KG1 (cell line): ENCODE results near the gene NKTR.

ENCODE experiments used
- DNase-seq: peaks from one replicate; lab custom pipeline; 2025; lab: John Stamatoyannopoulos, UW

NKTR gene

DNA sequence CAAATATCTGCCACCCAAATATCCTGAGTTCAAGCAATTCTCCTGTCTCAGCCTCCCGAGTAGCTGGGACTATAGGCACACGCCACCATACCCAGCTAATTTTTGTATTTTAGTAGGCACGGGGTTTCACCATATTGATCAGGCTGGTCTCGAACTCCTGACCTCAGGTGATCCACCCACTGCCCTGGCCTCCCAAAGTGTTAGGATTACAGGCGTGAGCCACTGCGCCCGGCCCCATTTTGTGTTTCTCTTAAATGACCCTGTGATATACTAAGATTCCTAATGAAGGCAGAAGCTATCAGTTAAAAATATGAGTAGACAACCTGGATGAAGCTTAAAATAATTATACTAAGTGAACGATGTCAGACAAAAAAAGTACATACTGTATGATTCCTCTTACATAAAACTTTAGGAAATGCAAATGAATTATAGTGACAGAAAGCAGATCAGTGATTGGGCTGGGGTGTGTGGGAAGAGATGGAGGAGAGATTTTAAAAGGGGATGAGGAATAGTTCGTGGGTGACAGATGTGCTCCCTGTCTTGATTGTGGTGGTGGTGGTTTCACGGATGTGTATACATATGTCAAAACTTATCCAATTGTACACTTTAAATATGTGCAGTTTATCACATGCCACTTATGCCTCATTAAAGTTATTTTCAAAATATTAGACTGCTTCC is 81.0 kb downstream of the NKTR start:
- DNase-seq, result no peak

DNA sequence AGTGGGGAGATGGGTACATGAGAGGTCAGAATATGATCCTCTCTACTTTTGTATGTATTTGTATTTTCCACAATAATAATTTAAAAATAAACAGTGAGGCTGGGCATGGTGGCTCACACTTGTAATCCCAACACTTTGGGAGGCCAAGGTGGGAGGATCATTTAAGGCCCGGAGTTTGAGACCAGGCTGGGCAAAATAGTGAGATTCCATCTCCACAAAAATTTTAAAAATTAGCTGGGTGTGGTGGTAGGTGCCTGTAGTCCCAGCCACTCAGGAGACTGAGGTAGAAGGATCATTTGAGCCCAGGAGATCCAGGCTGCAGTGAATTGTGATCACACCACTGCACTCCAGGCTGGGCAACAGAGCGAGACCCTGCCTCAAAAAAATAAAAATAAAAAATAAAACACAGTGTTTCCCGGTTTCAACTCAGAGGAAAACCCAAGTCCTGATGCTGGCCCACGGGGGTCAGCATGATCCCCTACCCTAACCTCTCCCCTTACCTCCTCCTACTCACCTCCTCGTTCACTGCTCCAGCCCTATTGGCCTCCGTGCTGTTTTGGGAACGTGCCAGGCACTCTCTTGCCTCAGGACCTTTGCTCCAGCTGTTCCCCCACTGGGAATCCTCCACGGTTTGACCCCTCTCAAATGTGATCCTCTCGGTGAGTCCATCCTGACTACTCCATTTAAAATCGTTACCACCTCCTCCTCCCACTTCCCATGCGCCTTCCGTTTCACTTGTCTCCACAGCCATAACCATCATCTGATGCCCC is 82.0 kb downstream of the NKTR start:
- DNase-seq, result no peak

DNA sequence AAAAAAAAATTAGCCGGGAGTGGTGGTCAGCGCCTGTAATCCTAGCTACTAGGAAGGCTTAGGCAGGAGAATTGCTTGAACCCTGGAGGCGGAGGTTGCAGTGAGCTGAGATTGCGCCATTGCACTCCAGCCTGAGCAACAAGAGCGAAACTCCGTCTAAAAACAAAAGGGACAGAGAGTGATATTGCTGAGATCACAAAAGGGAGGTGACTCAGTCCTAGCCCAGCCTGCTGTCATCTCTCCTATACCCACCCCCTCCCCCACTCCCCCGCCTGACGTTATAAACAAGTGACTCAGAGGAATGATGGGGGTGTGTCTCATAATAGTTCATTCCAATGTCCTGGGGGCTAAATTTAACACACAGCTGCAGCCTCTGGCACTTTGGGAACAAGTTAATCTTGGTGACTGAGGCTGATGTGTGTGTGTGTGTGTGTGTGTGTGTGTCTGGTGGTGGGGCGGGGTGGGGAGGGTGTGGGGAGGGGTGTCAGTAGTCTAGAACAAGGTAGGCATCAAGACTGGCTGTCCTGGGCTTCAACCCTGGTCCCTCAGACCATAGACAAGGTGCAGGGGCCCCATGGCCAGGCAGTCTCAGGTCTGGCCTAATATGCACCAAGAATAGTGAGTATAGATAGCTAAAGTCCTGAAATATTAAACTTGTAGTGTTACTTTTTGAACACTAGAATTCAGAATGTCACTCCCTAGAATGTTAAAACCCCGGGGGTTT is 83.6 kb downstream of the NKTR start:
- DNase-seq, result no peak

DNA sequence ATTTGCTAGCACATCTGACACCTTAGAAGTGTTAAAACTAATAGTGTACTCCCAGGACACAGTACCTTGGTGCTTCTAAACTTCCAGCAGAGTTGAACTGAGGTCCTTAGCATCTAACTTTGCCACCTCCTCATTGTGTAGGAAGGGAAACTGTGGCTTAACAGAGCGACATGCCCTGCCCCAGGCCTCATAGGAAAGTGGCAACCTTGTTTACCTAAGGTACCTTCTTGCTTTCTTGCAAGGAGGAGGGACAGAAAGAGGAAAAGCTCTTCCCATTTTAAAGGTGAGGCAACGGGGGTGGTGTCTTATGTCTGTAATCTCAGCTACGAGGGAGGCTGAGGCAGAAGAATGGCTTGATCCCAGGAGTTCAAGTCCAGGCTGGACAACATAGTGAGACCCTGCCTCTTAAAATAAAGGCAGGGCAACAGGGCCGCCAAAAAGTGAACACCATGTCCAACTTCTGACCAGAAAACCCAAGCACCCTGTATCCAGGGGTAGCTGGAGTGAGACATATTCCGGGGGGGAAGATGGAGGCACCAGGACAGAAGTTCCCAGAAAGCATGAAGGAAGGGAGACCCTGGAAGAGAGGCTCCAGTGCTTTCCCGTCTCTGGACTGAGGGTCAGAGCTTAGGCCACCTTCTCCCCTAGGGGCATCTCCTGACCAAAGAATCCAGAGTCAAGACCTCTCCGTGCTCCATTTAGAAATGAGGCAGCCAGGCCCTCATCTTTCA is 84.3 kb downstream of the NKTR start:
- DNase-seq, result no peak

DNA sequence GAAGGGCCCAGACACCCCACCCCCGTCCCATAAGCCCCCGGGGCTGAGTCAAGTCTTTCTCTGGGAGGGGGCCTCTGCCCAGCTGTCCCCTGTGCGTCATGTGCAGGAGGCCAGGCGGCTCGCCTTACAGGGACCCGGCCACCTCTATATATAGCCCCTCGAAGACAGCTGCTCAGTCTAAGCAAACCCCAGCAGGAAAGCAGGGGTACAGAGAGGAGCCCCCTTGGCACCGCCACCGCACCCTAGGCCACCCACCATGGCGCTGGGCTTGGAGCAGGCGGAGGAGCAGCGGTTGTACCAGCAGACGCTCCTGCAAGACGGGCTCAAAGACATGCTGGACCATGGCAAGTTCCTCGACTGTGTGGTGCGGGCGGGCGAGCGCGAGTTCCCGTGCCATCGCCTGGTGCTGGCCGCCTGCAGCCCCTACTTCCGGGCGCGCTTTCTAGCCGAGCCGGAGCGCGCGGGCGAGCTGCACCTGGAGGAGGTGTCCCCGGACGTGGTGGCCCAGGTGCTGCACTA is 84.9 kb downstream of the NKTR start, which contains the start of gene KLHL40:
Gene KLHL40 (plus strand): TSS at position 175 of the 519 bp plus-strand sequence. CDS start 82 bp downstream, at position 257.
- DNase-seq, result no peak

DNA sequence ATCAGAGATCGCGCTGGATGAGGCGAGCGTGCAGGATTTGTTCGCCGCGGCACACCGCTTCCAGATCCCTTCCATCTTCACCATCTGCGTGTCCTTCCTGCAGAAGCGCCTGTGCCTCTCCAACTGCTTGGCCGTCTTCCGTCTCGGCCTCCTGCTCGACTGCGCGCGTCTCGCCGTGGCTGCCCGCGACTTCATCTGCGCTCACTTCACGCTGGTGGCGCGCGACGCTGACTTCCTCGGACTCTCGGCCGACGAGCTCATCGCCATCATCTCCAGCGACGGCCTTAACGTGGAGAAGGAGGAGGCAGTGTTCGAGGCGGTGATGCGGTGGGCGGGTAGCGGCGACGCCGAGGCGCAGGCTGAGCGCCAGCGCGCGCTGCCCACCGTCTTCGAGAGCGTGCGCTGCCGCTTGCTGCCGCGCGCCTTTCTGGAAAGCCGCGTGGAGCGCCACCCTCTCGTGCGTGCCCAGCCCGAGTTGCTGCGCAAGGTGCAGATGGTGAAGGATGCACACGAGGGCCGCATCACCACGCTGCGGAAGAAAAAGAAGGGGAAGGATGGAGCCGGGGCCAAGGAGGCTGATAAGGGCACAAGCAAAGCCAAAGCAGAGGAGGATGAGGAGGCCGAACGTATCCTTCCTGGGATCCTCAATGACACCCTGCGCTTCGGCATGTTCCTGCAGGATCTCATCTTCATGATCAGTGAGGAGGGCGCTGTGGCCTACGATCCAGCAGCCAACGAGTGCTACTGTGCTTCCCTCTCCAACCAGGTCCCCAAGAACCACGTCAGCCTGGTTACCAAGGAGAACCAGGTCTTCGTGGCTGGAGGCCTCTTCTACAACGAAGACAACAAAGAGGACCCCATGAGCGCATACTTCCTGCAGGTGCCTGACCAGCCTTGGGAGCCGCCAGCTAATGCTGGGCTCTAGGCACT is 85.7 kb downstream of the NKTR start:
- no peak for DNase-seq

DNA sequence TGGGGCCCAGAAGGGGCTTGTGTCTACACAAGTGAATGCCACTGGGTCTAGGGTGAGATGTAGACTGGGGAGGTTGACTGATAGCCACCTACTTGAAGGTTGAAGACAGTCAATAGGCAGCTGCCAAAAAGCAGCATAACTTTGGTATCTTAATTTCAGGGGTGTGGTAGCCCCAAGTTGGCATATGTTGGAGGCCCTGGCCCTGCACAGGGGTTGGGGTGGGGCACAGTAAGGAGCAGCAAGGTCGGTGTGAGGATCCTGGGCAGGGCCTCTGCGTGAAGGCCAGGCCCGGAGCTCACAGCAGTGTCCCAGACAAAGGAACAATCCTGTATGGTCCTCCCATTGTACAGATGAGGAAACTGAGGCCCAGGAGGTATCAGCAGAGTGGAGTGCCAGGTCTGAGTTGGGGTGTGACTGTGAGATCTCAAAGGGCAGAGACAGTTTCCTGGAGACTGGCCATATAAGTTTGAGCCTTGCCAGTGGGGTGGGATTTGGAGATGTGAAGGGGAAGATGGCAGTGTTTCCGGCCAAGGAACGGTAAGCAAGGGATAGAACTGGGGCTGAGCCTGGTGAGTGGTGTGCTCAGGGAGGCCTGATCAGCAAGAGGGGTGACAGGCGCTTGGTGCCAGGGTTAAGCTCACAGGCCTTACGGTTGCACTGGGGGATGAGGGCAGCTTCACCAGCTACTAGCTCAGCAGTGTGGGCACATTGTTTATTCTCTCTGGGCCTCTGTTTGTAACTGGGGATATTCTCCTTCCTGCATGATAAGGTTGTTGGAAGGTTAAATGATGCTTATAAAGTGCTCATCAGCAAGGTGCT is 86.6 kb downstream of the NKTR start:
- DNase-seq, result no peak

DNA sequence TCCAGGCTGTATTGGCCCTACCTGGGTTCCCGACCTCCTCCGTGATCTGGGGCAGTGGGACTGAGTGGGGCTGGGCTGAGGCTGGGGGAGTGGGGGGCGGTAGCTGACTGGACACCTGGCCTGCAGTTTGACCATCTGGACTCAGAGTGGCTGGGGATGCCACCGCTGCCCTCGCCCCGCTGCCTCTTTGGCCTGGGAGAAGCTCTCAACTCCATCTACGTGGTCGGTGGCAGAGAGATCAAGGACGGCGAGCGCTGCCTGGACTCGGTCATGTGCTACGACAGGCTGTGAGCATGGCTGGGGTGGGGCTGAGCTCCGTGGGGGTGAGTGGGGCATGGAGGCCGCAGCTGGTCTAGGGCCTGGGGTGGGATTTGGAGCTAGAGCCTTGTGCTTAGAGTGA is 87.5 kb downstream of the NKTR start:
- DNase-seq, result no peak

DNA sequence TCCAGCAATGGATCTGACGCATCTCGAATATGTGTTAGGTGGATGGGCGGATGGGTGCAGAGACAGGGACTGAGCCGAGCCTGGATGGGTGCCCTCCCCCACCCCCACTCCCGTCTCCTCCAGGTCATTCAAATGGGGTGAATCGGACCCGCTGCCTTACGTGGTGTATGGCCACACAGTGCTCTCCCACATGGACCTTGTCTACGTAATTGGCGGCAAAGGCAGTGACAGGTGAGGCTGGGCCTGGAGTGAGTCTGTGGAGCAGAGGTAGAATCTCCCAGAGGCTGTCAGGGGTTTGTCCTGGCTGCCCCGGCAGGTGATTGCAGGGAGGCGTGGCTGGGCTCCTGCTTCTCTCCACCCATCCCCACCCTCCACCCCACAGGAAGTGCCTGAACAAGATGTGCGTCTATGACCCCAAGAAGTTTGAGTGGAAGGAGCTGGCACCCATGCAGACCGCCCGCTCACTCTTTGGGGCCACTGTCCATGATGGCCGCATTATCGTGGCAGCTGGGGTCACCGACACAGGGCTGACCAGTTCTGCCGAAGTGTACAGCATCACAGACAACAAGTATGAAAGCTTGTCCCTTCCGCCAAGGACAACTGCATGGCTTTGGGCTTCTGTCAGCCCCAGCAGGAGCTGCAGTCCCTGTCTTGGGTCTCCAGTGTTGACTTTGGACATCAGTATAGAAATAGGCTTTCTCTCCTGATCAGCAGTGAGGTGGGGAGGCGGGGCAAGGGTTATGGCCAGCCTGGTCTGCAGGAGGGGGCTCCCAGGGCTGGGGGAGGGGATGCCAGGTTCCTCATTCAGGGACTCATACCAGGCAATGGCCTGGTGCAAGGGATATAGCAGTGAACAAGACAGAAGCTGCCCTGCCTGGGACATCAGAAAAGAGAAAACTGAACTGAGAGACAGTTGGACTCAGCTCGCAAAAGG is 88.3 kb downstream of the NKTR start:
- DNase-seq, result no peak

DNA sequence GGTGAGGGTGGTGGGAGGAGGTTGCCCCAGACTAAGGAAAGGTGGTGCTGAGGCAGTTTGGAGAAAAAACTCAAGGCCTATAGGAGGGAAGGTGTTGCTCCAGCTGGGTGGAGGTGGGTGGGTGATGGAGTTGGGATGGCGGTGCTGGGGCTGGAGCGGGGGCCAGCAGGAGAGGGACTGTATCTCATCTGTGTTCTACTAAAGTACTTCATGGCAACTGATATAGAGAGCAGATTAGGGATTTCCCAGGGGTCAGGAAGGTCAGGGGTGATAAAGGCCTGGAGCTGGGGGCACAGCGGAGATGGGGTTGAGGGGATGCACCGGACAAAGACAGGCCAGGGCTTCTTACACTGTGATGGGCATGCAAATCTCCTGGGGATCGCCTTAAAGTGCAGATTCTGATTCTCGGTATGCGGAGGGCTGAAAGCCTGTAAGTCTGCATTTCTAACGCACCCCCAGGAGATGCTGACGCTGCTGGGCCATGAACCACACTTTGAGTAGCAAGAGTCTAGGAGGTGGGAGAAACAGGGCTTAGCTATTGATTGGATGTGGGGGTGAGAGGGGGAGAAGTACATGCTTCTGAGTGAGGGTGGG is 89.0 kb downstream of the NKTR start:
- no peak for DNase-seq

DNA sequence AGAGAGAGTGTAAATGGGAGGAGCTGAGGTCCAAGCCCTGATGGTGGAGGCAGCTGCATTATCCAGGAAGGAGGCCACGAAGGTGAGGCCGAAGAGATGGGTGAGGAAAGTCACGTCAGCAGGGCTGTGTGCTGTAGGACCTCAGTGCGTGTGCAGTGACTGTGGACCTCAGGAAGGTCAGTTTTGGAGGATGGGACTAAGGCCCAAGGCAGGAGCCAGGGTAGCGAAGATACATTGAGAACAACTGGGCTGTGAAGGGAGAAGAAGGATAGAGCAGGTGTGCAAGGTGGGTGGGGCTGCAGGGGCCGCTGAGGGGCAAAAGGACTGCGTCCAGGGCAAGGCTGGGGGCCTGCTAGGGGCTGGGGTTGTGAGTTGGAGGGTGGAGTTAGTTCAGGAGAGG is 89.7 kb downstream of the NKTR start:
- no peak for DNase-seq

DNA sequence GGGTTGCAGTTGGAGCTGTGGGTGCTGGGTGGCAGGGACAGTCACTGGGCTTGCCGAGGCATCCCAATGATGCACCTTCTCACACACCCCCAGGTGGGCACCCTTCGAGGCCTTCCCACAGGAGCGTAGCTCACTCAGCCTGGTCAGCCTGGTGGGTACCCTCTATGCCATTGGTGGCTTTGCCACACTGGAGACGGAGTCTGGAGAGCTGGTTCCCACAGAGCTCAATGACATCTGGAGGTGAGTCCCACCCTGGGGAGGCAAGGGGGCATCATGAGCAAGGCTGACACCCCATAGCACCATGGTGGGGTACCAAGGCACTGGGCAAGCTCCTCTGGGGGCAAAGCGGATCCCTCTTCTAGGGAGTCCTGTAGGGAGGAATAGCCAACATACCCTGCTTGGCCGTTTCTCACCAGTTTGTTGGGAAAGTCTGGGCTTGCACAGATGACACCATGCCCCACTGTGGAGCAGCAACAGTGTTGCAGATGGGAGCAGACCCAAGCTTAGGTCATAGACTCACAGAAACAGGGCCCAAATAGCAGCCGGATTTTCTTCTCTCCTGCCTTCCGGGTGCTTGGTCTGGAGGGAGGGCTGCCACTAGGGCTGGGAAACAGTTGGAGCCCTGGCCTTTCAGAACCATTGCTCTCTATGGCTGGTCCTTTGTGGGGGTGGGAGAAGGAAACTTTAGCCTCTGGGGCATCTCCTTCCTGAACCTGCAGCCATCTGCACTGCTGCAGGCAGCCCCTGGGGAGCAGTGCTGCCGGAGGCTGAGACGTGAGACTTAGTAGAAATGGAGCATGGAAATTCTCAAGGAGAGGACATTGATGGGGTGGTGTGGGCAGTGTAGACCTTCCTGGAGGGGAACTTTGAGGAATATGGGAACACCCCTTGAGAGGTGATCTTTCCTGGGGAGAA is 90.5 kb downstream of the NKTR start:
- DNase-seq, result no peak

DNA sequence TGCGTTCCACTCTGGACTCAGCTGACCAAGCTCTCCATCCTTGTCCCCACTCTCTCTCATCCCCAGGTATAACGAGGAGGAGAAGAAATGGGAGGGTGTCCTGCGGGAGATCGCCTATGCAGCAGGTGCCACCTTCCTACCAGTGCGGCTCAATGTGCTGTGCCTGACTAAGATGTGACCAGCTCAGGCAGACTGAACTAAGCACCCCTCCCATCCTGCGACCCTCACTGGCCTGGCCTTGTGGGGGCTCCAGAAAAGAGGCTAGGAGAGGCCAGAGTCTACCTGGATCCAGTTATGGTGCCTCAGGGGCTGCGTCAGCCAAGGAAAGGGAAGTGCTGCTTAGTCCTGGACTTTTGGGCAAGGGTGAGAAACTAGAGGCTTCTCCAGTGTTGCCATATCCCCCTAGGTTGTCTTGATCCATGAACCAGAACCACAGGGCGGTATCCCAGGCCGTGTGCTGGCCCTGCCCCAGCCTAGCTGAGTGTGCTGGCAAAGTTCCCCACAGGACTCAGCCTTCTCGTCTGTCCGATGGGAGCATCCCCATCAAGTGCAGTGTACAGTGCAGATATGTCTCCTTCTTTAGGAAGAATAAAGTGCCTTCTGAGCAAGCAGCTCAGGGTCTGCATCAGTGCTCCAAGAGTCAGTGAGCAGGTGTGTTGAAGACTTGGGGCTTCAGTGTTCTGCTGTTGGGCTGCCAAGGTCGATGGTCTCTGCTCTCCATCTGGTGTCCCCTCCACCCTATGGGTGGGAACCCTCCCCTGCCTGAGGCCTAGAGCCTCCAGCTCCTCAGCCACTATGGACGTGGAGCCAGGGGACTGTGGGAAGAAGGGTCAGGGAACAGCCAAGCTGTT is 91.6 kb downstream of the NKTR start:
- DNase-seq, result no peak

DNA sequence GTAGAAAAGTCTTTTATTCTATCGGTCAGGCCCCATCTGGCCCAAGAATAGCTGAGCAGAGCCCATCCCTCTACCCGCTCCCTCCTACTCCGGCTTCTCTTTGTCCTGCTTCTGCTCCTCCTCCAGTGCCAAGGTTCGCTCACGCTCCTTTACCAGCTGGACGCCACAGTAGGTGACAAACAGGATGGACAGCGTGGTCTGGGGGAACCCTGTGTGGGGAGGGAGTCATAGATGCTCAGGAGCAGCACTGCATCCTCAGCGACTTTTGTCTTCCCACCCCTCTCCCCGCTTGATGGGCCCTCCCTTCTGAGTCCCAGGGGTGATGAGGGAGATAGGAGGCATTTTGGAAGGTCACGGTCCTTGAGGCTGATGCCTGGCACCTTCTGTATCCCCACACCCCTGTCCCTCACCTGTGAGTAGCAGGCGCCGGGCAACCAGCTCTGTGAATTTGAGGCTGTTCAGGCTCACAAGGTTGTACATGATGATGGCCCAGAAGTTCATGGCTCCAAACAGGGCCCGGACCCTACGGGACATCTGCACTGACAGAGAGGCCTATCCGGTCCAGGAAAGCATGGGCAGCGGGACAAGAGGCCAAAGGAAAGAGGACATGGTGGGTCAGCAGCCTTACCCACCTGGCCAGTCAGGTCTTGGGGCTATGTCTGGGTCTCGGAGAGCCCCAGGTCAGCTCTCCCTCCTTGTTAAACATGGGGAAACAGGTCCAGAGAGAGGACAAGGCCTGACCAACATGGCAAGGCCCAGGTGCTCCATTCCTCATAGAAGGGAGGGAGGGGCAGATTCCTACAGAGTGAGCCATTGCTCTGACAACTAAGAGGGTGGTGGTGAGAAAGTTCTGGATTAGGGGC is 92.4 kb downstream of the NKTR start:
- no peak for DNase-seq

DNA sequence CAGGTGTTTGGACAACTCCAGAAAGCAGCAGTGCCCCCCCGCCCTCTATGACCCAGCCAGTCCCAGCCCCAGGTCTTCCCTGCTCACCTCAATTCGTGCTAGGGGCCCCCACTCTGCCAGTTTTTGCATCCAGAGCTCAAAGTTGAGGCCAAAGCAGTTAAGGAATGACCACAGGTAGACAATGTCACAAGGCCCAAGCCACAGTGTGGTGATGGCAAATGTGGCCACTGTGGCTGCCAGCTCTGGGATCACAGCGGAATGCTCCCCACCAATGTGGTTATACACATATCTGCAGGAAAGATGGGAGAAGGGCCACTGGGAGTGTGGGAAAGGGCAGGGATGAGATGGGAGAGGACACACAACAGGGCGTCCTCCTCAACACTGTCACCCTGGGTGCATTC is 93.0 kb downstream of the NKTR start:
- DNase-seq, result no peak

DNA sequence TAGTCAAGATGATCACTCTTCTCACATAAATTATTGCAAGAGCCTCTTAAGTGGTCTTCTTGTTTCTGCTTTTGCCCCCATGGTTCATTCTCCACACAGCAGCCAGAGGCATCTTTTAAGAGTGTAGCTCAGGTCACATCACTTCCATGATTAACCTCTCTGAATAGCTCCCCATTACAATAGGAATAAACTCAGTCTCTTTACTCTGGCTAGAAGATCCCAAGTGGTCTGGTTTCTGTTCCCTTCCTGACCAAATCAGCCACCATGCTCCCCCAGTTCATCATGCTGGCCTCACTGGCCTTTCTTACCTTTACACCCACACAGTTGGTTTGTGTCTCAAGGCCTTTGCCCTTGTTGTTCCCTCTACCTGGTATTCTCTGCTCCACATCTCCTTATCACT is 93.9 kb downstream of the NKTR start:
- no peak for DNase-seq
